Measurements from ENCODE around the gene ZNF175. TPM values are rescaled to one million over a fixed set of nuclear protein-coding genes. Genes with fewer than 3 reads are reported as not detected.

The ZNF175 gene
- total RNA-seq, 4 donors from 2014 or later, result 2.1 to 5.0 (median 2.6) TPM

GRCh38 chr19:51560339-51560738 is 10.7 kb upstream of the ZNF175 start:
- no peak for TF ChIP-seq CTCF (IDR thresholded peaks at IDR 0.05 in 4 of 5, conservative IDR thresholded peaks at IDR 0.05 in 1 of 5)
- TF ChIP-seq POLR2A (IDR thresholded peaks at IDR 0.05), result no peak
- Histone ChIP-seq H3K4me1 (no peaks in the 10 kb centered on the region), H3K27me3 (peaks cover 0 to 6% (median 0%) of the 10 kb centered on the region in 3 donors), H3K36me3 (no peaks in the 10 kb centered on the region), H3K27ac (no peak overlapping the region), H3K9me3 (no peaks in the 10 kb centered on the region), H3K4me3 (no peak overlapping the region)
- in situ Hi-C loops (cut with MboI; ENCODE audit: low sequenced_read_pairs in 4 of 4), result no loop called here
- DNase-seq (no peak), ATAC-seq (no peak)
- intact Hi-C loops (cut with DNase I; ENCODE audit: low total_unique reads), result no loop called here

DNA sequence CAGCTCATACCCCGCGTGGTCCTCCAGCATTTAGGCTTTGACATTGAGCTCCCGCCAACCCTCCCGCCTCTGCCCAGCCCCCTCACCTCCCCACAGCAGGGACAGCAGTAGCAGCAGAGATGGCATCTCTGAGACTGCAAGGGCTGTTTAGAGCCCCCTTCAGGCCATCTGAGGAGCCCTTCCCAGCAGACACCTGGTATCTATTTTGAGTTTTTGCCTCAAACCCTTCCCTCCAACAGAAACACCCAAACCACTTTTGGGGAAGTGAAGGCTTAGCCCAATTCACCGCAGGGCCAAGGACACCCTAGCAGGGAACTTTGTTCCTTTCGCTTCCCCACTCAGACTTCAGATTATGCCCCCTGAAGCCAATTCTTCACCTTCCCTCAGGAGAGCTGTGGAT is 6.3 kb upstream of the ZNF175 start:
- no peaks in the 10 kb centered on the region for H3K36me3 ChIP-seq

GRCh38 chr19:51565583-51565982 is 5.5 kb upstream of the ZNF175 start:
- ATAC-seq (no peak), DNase-seq (no peak)
- Histone ChIP-seq H3K4me3 (no peak overlapping the region), H3K9me3 (no peaks in the 10 kb centered on the region), H3K4me1 (no peaks in the 10 kb centered on the region), H3K36me3 (no peaks in the 10 kb centered on the region), H3K27ac (no peak overlapping the region), H3K27me3 (peaks cover 0 to 15% (median 0%) of the 10 kb centered on the region in 3 donors)
- in situ Hi-C loops (cut with MboI; ENCODE audit: low sequenced_read_pairs in 4 of 4), result no loop called here
- intact Hi-C loops (cut with DNase I; ENCODE audit: low total_unique reads), result no loop called here
- no peak for TF ChIP-seq CTCF (IDR thresholded peaks at IDR 0.05 in 4 of 5, conservative IDR thresholded peaks at IDR 0.05 in 1 of 5)

More for the DNA sequence above, 6.3 kb upstream of the ZNF175 start:
- no peak for DNase-seq
- no peak overlapping the region for H3K4me3 ChIP-seq
- peaks cover 0 to 16% (median 0%) of the 10 kb centered on the region in 3 donors for H3K27me3 ChIP-seq
- H3K4me1 ChIP-seq, result no peaks in the 10 kb centered on the region
- no peak overlapping the region for H3K27ac ChIP-seq
- no peaks in the 10 kb centered on the region for H3K9me3 ChIP-seq
- in situ Hi-C loops (cut with MboI; ENCODE audit: low sequenced_read_pairs in 4 of 4), result no loop called here
- intact Hi-C loops (cut with DNase I; ENCODE audit: low total_unique reads), result no loop called here
- no peak for TF ChIP-seq CTCF (IDR thresholded peaks at IDR 0.05 in 4 of 5, conservative IDR thresholded peaks at IDR 0.05 in 1 of 5)
- TF ChIP-seq POLR2A (IDR thresholded peaks at IDR 0.05), result no peak
- ATAC-seq, result no peak

GRCh38 chr19:51566489-51567100 is 4.5 kb upstream of the ZNF175 start:
- H3K27me3 ChIP-seq, result peaks cover 0 to 15% (median 0%) of the 10 kb centered on the region in 3 donors
- in situ Hi-C loops (cut with MboI; ENCODE audit: low sequenced_read_pairs in 4 of 4), result no loop called here
- intact Hi-C loops (cut with DNase I; ENCODE audit: low total_unique reads), result no loop called here

More at GRCh38 chr19:51566489-51567100, 4.5 kb upstream of the ZNF175 start:
- H3K36me3 ChIP-seq, result no peaks in the 10 kb centered on the region
- no peak for DNase-seq
- H3K4me1 ChIP-seq, result peaks cover 1 to 2% of the 10 kb centered on the region in 2 donors
- no peak overlapping the region for H3K27ac ChIP-seq
- no peak for ATAC-seq
- TF ChIP-seq CTCF (IDR thresholded peaks at IDR 0.05 in 4 of 5, conservative IDR thresholded peaks at IDR 0.05 in 1 of 5) (no peak), POLR2A (IDR thresholded peaks at IDR 0.05) (no peak)
- no peak overlapping the region for H3K4me3 ChIP-seq
- H3K9me3 ChIP-seq, result no peaks in the 10 kb centered on the region

All from gastrocnemius medialis (tissue), 4 donors.